ENCODE data around the gene SLC44A3.

The SLC44A3 gene, protein sequence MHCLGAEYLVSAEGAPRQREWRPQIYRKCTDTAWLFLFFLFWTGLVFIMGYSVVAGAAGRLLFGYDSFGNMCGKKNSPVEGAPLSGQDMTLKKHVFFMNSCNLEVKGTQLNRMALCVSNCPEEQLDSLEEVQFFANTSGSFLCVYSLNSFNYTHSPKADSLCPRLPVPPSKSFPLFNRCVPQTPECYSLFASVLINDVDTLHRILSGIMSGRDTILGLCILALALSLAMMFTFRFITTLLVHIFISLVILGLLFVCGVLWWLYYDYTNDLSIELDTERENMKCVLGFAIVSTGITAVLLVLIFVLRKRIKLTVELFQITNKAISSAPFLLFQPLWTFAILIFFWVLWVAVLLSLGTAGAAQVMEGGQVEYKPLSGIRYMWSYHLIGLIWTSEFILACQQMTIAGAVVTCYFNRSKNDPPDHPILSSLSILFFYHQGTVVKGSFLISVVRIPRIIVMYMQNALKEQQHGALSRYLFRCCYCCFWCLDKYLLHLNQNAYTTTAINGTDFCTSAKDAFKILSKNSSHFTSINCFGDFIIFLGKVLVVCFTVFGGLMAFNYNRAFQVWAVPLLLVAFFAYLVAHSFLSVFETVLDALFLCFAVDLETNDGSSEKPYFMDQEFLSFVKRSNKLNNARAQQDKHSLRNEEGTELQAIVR

GRCh38 chr1:94819945-94820746 lies at the start of gene SLC44A3:
Gene SLC44A3 (plus strand): TSS chr1:94820357. CDS start chr1:94820452, 95 bp downstream.
- peak; percentile 24 for DNase-seq

- peak; percentile 56 for DNase-seq
Observed at GRCh38 chr1:94772230-94772641, 47.9 kb upstream of the SLC44A3 start.

- no peak for DNase-seq
Observed at GRCh38 chr1:94772845-94773244, 47.3 kb upstream of the SLC44A3 start.

GRCh38 chr1:94773296-94773809 lies 46.8 kb upstream of the SLC44A3 start:
- DNase-seq = no peak

- no peak for DNase-seq
Observed at GRCh38 chr1:94773931-94774422, 46.2 kb upstream of the SLC44A3 start.

GRCh38 chr1:94776474-94776873 lies 43.7 kb upstream of the SLC44A3 start:
- no peak for DNase-seq

GRCh38 chr1:94777281-94777680 lies 42.9 kb upstream of the SLC44A3 start:
- no peak for DNase-seq

GRCh38 chr1:94778808-94779207 lies 41.3 kb upstream of the SLC44A3 start:
- DNase-seq = no peak

- peak; percentile 61 for DNase-seq
Observed at GRCh38 chr1:94783342-94784189, 36.6 kb upstream of the SLC44A3 start.

- no peak for DNase-seq
Observed at GRCh38 chr1:94784190-94784515, 36.0 kb upstream of the SLC44A3 start.

DNA sequence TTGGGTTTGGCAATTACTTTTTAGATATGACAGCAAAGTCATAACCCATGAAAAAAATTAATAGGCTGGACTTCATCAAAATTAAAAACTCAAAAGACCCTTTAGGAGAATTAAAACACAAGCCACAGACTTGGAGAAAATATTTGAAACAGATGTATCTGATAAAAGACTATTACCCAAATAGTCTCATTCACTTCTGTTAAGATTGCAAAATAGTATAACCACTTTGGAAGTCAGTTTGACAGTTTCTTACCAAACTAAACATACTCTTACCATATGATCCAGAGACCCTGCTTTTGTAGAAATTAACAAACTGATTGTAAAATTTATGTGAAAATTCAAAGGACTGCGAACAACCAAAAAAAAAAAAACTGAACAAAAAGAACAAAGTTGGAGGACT lies 32.5 kb upstream of the SLC44A3 start:
- no peak for DNase-seq

DNA sequence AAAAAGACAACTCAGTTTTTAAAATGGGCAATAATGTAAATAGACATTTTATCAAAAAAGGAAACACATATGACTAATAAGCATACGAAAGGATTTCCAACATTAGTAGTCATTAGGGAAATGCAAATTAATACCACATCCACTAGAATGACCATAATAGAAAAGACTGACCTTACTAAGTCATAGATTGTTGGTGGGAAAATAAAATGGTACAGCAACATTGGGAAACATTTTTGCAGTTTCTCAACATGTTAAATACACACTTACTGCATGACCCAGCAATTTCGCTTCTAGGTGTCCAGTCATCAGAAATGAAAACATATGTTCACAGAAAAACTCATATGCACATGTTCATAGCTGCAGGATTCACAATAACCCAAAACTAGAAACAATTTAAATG lies 29.9 kb upstream of the SLC44A3 start:
- DNase-seq = no peak

GRCh38 chr1:94790670-94791069 lies 29.5 kb upstream of the SLC44A3 start:
- no peak for DNase-seq

- no peak for DNase-seq
Observed at GRCh38 chr1:94792473-94793295, 27.5 kb upstream of the SLC44A3 start.

DNA sequence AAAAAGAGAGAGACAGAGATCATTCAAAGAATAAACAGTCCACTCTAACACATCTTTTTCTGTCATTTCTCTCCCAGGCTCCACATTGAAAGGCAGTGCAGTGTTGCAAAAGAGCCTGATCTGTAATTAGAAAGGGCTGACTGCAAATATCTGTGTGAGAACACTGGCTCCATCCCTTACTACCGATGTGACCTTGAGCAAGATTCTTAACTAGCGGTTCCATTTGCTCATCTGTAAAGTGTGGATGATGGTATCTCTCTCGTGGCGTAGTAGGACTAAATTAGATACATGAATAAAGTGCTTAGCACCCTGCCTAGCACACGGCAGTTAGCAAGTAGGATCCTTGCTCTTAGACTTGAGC lies 26.9 kb upstream of the SLC44A3 start:
- DNase-seq = no peak

- DNase-seq = no peak
Observed at GRCh38 chr1:94795434-94795833, 24.7 kb upstream of the SLC44A3 start.

- DNase-seq = no peak
Observed at GRCh38 chr1:94796266-94796665, 23.9 kb upstream of the SLC44A3 start.

GRCh38 chr1:94797291-94797690 lies 22.9 kb upstream of the SLC44A3 start:
- no peak for DNase-seq

DNA sequence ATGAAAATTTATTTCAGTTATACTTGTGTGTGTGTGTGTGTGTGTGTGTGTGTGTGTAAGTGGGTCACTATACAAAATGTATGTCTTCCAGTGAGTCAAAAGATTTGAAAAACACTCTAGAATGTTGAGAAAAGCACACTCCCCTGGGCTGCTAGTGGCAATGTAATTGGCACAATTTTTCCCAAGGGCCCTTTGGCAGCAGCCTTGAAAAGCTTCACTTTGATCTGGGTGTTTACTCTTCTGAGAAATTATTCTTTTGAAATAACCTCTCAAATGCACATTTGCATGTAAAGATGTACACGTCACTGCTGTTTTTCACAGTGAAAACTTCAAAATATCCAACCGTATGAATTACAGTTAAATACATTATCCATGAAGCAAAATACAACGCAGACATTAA lies 22.1 kb upstream of the SLC44A3 start:
- no peak for DNase-seq

DNA sequence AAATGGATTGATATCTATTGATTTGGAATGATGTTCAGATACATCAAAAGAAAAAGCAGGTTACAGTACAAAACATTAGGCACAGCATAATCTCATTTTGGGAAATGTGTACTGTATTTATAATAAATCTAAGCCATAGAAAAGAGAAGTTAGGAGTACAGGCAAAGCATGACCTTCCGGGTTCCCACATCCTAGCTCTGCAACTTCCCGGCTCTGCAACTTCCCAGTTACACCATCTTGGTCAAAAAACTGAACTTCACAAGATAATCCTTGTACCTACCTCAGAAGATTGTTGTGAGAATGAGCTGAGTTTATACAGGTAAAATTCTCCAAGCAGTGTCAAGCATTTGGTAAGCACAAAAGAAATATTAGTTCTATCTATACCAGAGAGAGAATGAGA lies 21.7 kb upstream of the SLC44A3 start:
- no peak for DNase-seq

DNA sequence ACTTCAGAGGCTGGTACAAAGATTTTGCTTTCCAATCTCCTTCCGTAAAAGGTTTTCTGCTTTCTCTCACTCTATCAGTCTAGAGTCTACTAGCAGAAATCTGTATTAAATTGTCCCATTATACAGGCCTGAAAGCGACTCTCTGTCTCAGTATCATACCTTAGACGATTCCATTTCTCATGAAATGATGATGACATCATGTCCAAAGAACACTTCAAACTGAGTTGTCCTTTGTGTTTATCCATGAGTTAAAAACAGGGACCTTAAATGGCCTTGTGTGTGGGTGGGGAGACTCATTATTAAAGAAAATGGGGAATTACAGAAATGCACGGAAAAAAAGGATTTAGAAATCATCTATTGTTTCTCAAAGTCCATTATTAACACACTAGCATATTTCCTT lies 21.0 kb upstream of the SLC44A3 start:
- no peak for DNase-seq

Data from NCI-H2029 (cell line).